SU-DHL-6 (cell line): Measurements from ENCODE around the gene PRM1.
A peak's percentile ranks its signal among the peaks of the same experiment; 100 is the strongest.

Experiments used
- H2AFZ ChIP-seq: fragments of 200-600 bp; sonication (generic); 2 replicates; pipeline ENCODE4 v1.6.1; 2014; ENCODE audit warnings: low read depth, mild to moderate bottlenecking, moderate library complexity, mixed read lengths, antibody characterized with exemption, low read length; ENCODE audit not compliant: severe bottlenecking
- H3F3A ChIP-seq: fragments of 200-600 bp; shearing (Covaris generic); 2 replicates; pipeline ENCODE4 v1.6.0; 2016; ENCODE audit warnings: antibody characterized with exemption, mild to moderate bottlenecking; ENCODE audit not compliant: insufficient read depth
- H3K27ac ChIP-seq: fragments of 200-600 bp; sonication (generic); 2 replicates; pipeline ENCODE4 v1.5.1; 2016; ENCODE audit warnings: low read depth, mild to moderate bottlenecking, low read length, moderate library complexity, mixed read lengths
- H3K27me3 ChIP-seq: fragments of 200-600 bp; sonication (generic), shearing (Covaris generic); 2 replicates; pipeline ENCODE4 v1.6.0; 2014; ENCODE audit warnings: mild to moderate bottlenecking, low read length
- H3K36me3 ChIP-seq: fragments of 200-600 bp; sonication (generic); 2 replicates; pipeline ENCODE4 v1.6.1; 2014; ENCODE audit warnings: mild to moderate bottlenecking, low read length, mixed read lengths
- H3K4me2 ChIP-seq: fragments of 300-600, 200-600 bp; shearing (Covaris generic), sonication (generic); 2 replicates; pipeline ENCODE4 v1.6.0; 2014; ENCODE audit warnings: low read length, low read depth, mild to moderate bottlenecking; ENCODE audit not compliant: poor library complexity, severe bottlenecking
- H3K4me3 ChIP-seq: fragments of 200-600 bp; sonication (generic); 2 replicates; pipeline ENCODE4 v1.5.1; 2014; ENCODE audit warnings: antibody characterized with exemption, low read length, mild to moderate bottlenecking, mixed read lengths; ENCODE audit not compliant: insufficient read depth, poor library complexity, severe bottlenecking
- H3K79me2 ChIP-seq: fragments of 200-600 bp; sonication (generic); 2 replicates; pipeline ENCODE4 v1.6.1; 2014; ENCODE audit warnings: mild to moderate bottlenecking, low read length, moderate library complexity; ENCODE audit not compliant: insufficient read depth
- H3K9ac ChIP-seq: fragments of 200-600 bp; sonication (generic); 2 replicates; pipeline ENCODE4 v1.7.0; 2014; ENCODE audit warnings: mild to moderate bottlenecking, low read length
- H3K9me2 ChIP-seq: fragments of 200-600 bp; sonication (generic); replicated peaks from 2 replicates; pipeline ENCODE4 v1.6.1; 2014; ENCODE audit warnings: low read length; ENCODE audit not compliant: insufficient read depth
- H3K9me3 ChIP-seq: fragments of 200-600 bp; sonication (generic); 2 replicates; pipeline ENCODE4 v1.6.1; 2014; ENCODE audit warnings: low read length, mixed read lengths; ENCODE audit not compliant: insufficient read depth
- H4K20me1 ChIP-seq: fragments of 200-600 bp; sonication (generic); 2 replicates; pipeline ENCODE4 v1.6.1; 2014; ENCODE audit warnings: low read depth, mild to moderate bottlenecking, antibody characterized with exemption, low read length, moderate library complexity, mixed read lengths
- CTCF ChIP-seq: fragments of 200-600 bp; sonication (generic); IDR thresholded peaks from one replicate; pipeline ENCODE4 v1.5.1; 2017; ENCODE audit warnings: antibody characterized with exemption, mild to moderate bottlenecking, low read length, moderate library complexity; ENCODE audit not compliant: insufficient read depth, poor library complexity, severe bottlenecking
- EZH2phosphoT487 ChIP-seq: fragments of 200-600 bp; sonication (generic), shearing (Covaris generic); conservative IDR thresholded peaks from 2 replicates; pipeline ENCODE4 v1.6.1; 2018; ENCODE audit warnings: mild to moderate bottlenecking, antibody characterized with exemption, low read length, moderate library complexity, mixed read lengths

Gene PRM1

GRCh38 chr16:11234884-11235702 lies 46.0 kb downstream of the PRM1 start:
- Histone ChIP-seq H3K79me2 (no peaks in the 10 kb centered on the region), H3F3A (no peaks in the 10 kb centered on the region), H3K27ac (no peak overlapping the region), H3K4me3 (no peak overlapping the region), H3K9me3 (no peaks in the 10 kb centered on the region), H3K27me3 (no peaks in the 10 kb centered on the region), H2AFZ (no peak overlapping the region), H3K36me3 (no peaks in the 10 kb centered on the region), H4K20me1 (no peaks in the 10 kb centered on the region), H3K9ac (no peak overlapping the region), H3K4me2 (no peak overlapping the region), H3K9me2 (no peaks in the 10 kb centered on the region)
- no peak for TF ChIP-seq EZH2phosphoT487
- TF ChIP-seq CTCF, result no peak

GRCh38 chr16:11233727-11234376 lies 47.3 kb downstream of the PRM1 start:
- no peaks in the 10 kb centered on the region for H4K20me1 ChIP-seq
- H3K4me2 ChIP-seq, result no peak overlapping the region
- H3K36me3 ChIP-seq, result no peaks in the 10 kb centered on the region
- no peak for TF ChIP-seq EZH2phosphoT487
- no peak for TF ChIP-seq CTCF
- H3K27me3 ChIP-seq, result no peaks in the 10 kb centered on the region
- H3K9me2 ChIP-seq, result no peaks in the 10 kb centered on the region
- no peak overlapping the region for H2AFZ ChIP-seq
- no peaks in the 10 kb centered on the region for H3K9me3 ChIP-seq
- H3K4me3 ChIP-seq, result no peak overlapping the region
- no peaks in the 10 kb centered on the region for H3F3A ChIP-seq
- no peaks in the 10 kb centered on the region for H3K79me2 ChIP-seq
- H3K27ac ChIP-seq, result no peak overlapping the region
- H3K9ac ChIP-seq, result no peak overlapping the region

DNA sequence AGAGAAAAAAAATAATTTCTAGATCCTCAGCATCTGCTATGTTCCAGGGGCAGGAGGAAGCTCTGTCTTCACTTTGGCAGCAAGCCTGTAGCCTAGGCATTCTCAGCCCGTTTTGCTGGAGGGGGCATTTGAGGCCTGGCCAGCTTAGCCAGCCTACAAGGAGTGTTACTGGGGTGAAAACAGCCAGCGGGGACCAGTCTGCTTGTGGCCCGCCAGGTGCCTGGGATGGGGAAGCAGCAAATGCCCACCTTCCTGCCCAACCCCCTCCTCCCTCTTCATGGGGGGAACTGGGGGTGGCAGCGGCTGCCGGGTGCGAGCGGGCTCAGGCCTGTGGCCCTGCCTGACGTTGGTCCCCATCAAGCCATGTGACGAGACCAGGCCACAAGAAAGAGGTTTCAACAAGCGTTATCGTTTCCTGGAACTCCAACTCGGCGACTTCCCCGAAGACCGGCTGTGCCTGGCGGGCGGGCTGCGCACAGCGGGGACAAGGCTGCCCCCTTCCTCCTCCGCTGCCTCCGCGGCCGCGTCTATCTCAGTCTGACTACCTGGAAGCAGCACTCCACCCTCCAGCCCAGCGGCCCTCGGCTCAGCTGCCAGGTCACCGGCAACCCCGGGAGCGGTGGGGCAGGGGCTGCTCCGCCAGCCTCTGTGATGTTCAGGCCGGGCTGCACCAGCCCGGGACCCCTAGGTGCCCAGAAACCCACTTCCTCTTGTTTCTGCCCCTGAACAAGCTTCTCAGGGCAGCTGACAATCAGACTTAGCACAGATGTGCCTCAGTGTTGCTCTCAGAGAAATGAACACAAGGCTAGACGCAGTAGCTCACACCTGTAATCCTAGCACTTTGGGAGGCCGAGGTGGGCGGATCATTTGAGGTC lies 48.0 kb downstream of the PRM1 start:
- Histone ChIP-seq H2AFZ (peak overlapping the region; percentile 4), H3K9ac (no peak overlapping the region), H3K27ac (no peak overlapping the region), H3K9me3 (no peaks in the 10 kb centered on the region), H3K79me2 (no peaks in the 10 kb centered on the region), H3K4me2 (peak overlapping the region; percentile 4), H3K4me3 (no peak overlapping the region), H3F3A (no peaks in the 10 kb centered on the region), H3K9me2 (no peaks in the 10 kb centered on the region), H3K36me3 (no peaks in the 10 kb centered on the region), H4K20me1 (no peaks in the 10 kb centered on the region), H3K27me3 (no peaks in the 10 kb centered on the region)
- no peak for TF ChIP-seq EZH2phosphoT487
- no peak for TF ChIP-seq CTCF
